CD14-positive monocyte (primary cell): ENCODE measurements around the gene TBXAS1. TPM values are rescaled to one million over a fixed set of nuclear protein-coding genes. Genes with fewer than 3 reads are reported as not detected.

Experiments used
- DNase-seq, 3 donors: peaks; one replicate each; pipeline ENCODE4 v3.0.0-alpha.2; 2011 to 2022
- H2AFZ ChIP-seq: 2 replicates; pipeline ENCODE4 v1.6.0; 2012; ENCODE audit warnings: mild to moderate bottlenecking, low read depth, low read length, inconsistent platforms; ENCODE audit not compliant: insufficient read depth, poor library complexity, severe bottlenecking
- H3K27ac ChIP-seq, 2 donors: 1 replicate in 1 of 2; 2 replicates in 1 of 2; pipeline ENCODE4 v1.5.1; 2012 to 2013; ENCODE audit warnings: low read length in 2 of 2, control low read depth in 1 of 2, inconsistent platforms in 1 of 2, low read depth in 1 of 2, mild to moderate bottlenecking in 1 of 2
- H3K27me3 ChIP-seq, 2 donors: one replicate each; pipeline versions ENCODE4 v1.6.0 to v1.6.1; 2011 to 2013; ENCODE audit warnings: low read length in 2 of 2; ENCODE audit not compliant: control insufficient read depth in 2 of 2, insufficient read depth in 2 of 2
- H3K36me3 ChIP-seq, 2 donors: replicated peaks in 1 of 2; 1 replicate in 1 of 2; 2 replicates in 1 of 2; pipeline versions ENCODE4 v1.5.1 to v1.6.1; 2012 to 2013; ENCODE audit warnings: low read length in 2 of 2, control low read depth in 1 of 2, inconsistent platforms in 1 of 2, mild to moderate bottlenecking in 1 of 2; ENCODE audit not compliant: insufficient read depth in 2 of 2, control insufficient read depth in 1 of 2
- H3K4me1 ChIP-seq, 2 donors: 1 replicate in 1 of 2; 2 replicates in 1 of 2; pipeline versions ENCODE4 v1.5.1 to v1.6.1; 2012 to 2013; ENCODE audit warnings: low read length in 2 of 2, control low read depth in 1 of 2, inconsistent platforms in 1 of 2, mild to moderate bottlenecking in 1 of 2, moderate library complexity in 1 of 2; ENCODE audit not compliant: insufficient read depth in 2 of 2, control insufficient read depth in 1 of 2
- H3K4me2 ChIP-seq: replicated peaks from 2 replicates; pipeline ENCODE3; 2012; ENCODE audit warnings: low read length, moderate library complexity, mild to moderate bottlenecking; ENCODE audit not compliant: poor library complexity, severe bottlenecking; ENCODE audit errors: extremely low read depth
- H3K4me3 ChIP-seq, 3 experiments: fragments of 200-600 bp in 1 of 3; sonication (generic) in 1 of 3; replicated peaks in 1 of 3; 1 replicate in 2 of 3; 2 replicates in 1 of 3; pipeline ENCODE4 v1.5.1; 2011 to 2013; ENCODE audit warnings: low read length in 3 of 3, mild to moderate bottlenecking in 3 of 3, control low read depth in 2 of 3, low read depth in 2 of 3, inconsistent platforms in 1 of 3, moderate library complexity in 1 of 3
- H3K79me2 ChIP-seq: 2 replicates; pipeline ENCODE4 v1.6.0; 2012; ENCODE audit warnings: mild to moderate bottlenecking, control low read depth, inconsistent platforms, low read length, moderate library complexity; ENCODE audit not compliant: insufficient read depth
- H3K9ac ChIP-seq: 2 replicates; pipeline ENCODE4 v1.6.0; 2017; ENCODE audit warnings: low read length, mild to moderate bottlenecking; ENCODE audit not compliant: insufficient read depth, poor library complexity, severe bottlenecking
- H3K9me3 ChIP-seq, 2 donors: replicated peaks in 1 of 2; 1 replicate in 1 of 2; 2 replicates in 1 of 2; pipeline versions ENCODE4 v1.5.1 to v1.6.1; 2012 to 2013; ENCODE audit warnings: low read length in 2 of 2, control low read depth in 1 of 2; ENCODE audit not compliant: control insufficient read depth in 1 of 2, insufficient read depth in 1 of 2
- H4K20me1 ChIP-seq: 2 replicates; pipeline ENCODE4 v1.6.0; 2012; ENCODE audit warnings: mild to moderate bottlenecking, low read length, control low read depth, moderate library complexity; ENCODE audit not compliant: insufficient read depth
- H3K27ac Mint-ChIP-seq, 7 donors: one replicate each; pipeline ENCODE4 v1.8.0; 2020; ENCODE audit warnings: mild to moderate bottlenecking in 7 of 7, mixed read lengths in 7 of 7, moderate library complexity in 6 of 7, inconsistent platforms in 2 of 7
- H3K27me3 Mint-ChIP-seq, 3 donors: one replicate each; pipeline ENCODE4 v1.8.0; 2021 to 2022; ENCODE audit warnings: low read depth in 3 of 3, mild to moderate bottlenecking in 3 of 3, mixed read lengths in 3 of 3, moderate library complexity in 3 of 3, inconsistent platforms in 1 of 3
- H3K36me3 Mint-ChIP-seq, 2 donors: one replicate each; pipeline ENCODE4 v1.8.0; 2020; ENCODE audit warnings: mixed read lengths in 2 of 2, inconsistent platforms in 1 of 2, mild to moderate bottlenecking in 1 of 2
- H3K4me1 Mint-ChIP-seq: one replicate; pipeline ENCODE4 v1.8.0; 2020; ENCODE audit warnings: mild to moderate bottlenecking, mixed read lengths
- H3K4me3 Mint-ChIP-seq, 2 donors: one replicate each; pipeline ENCODE4 v1.8.0; 2020; ENCODE audit warnings: mild to moderate bottlenecking in 2 of 2, mixed read lengths in 2 of 2, moderate library complexity in 1 of 2
- H3K9me3 Mint-ChIP-seq, 7 donors: one replicate each; pipeline ENCODE4 v1.8.0; 2020 to 2022; ENCODE audit warnings: mixed read lengths in 7 of 7, mild to moderate bottlenecking in 6 of 7, moderate library complexity in 6 of 7, inconsistent platforms in 2 of 7
- WGBS: methylation state at CpG from one replicate; pipeline ENCODE4 v1.1.5; 2013; ENCODE audit warnings: missing lambda C conversion rate; ENCODE audit not compliant: insufficient coverage; 5-methylcytosine and 5-hydroxymethylcytosine counted together
- intact Hi-C, 2 donors: fragments of 100-400 bp; cut with micrococcal nuclease; formaldehyde crosslinking; loops; one replicate each; pipeline versions ENCODE4 v1.15.0 to v1.15.1; 2023
- polyA plus RNA-seq, 3 donors: library from polyadenylated mRNA; depleted of rRNA in 1 of 3; unstranded in 2 of 3; stranded (reverse) in 1 of 3; fragments of 300-500 nt in 2 of 3; fragments of >200 nt in 1 of 3; fragmentation: Illumina TruSeq in 2 of 3; gene quantifications; 1 replicate in 2 of 3; 2 replicates in 1 of 3; pipeline ENCODE4 v1.2.3, GENCODE V29; 2012 to 2021
- TF ChIP-seq, protein P1 (sequence below): fragments of 200-600 bp; IDR thresholded peaks from one replicate; pipeline ENCODE4 v1.8.0; 2022; ENCODE audit warnings: antibody characterized with exemption, mild to moderate bottlenecking

Gene TBXAS1
- polyA plus RNA-seq, 3 donors, result 289 to 335 (median 298) TPM

GRCh38 chr7:140068033-140068432, 239.0 kb downstream of the TBXAS1 start:
- Histone ChIP-seq H3K9me3 (peaks cover 6 to 13% of the 10 kb centered on the region in 2 donors), H3K36me3 (no peaks in the 10 kb centered on the region), H3K4me2 (no peak overlapping the region), H3K4me3 (no peak overlapping the region), H2AFZ (no peak overlapping the region), H3K27me3 (no peaks in the 10 kb centered on the region), H3K79me2 (no peaks in the 10 kb centered on the region), H3K9ac (no peak overlapping the region), H3K27ac (no peak overlapping the region), H3K4me1 (peaks cover 5 to 7% of the 10 kb centered on the region in 2 donors), H4K20me1 (no peaks in the 10 kb centered on the region)
- peaks cover 0 to 2% of the 10 kb centered on the region in 2 donors for H3K36me3 Mint-ChIP-seq
- intact Hi-C loops, result loop anchor here in 1 of 2 donors (10.0 kb wide), 1 partner anchor 857 kb away; the partner anchor contains the start of gene BRAF
- no CpG with 5 or more reads among the region's 2 CpGs for WGBS
- DNase-seq, result no peak
- peaks cover 20 to 30% (median 25%) of the 10 kb centered on the region in 7 donors for H3K9me3 Mint-ChIP-seq
- H3K27ac Mint-ChIP-seq, result no peak overlapping the region
- H3K27me3 Mint-ChIP-seq, result peaks cover 0 to 14% (median 3%) of the 10 kb centered on the region in 3 donors
- no peak overlapping the region for H3K4me3 Mint-ChIP-seq
- TF ChIP-seq, protein P1, sequence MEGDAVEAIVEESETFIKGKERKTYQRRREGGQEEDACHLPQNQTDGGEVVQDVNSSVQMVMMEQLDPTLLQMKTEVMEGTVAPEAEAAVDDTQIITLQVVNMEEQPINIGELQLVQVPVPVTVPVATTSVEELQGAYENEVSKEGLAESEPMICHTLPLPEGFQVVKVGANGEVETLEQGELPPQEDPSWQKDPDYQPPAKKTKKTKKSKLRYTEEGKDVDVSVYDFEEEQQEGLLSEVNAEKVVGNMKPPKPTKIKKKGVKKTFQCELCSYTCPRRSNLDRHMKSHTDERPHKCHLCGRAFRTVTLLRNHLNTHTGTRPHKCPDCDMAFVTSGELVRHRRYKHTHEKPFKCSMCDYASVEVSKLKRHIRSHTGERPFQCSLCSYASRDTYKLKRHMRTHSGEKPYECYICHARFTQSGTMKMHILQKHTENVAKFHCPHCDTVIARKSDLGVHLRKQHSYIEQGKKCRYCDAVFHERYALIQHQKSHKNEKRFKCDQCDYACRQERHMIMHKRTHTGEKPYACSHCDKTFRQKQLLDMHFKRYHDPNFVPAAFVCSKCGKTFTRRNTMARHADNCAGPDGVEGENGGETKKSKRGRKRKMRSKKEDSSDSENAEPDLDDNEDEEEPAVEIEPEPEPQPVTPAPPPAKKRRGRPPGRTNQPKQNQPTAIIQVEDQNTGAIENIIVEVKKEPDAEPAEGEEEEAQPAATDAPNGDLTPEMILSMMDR, result no peak
- H3K4me1 Mint-ChIP-seq, result peaks cover 7% of the 10 kb centered on the region

DNA sequence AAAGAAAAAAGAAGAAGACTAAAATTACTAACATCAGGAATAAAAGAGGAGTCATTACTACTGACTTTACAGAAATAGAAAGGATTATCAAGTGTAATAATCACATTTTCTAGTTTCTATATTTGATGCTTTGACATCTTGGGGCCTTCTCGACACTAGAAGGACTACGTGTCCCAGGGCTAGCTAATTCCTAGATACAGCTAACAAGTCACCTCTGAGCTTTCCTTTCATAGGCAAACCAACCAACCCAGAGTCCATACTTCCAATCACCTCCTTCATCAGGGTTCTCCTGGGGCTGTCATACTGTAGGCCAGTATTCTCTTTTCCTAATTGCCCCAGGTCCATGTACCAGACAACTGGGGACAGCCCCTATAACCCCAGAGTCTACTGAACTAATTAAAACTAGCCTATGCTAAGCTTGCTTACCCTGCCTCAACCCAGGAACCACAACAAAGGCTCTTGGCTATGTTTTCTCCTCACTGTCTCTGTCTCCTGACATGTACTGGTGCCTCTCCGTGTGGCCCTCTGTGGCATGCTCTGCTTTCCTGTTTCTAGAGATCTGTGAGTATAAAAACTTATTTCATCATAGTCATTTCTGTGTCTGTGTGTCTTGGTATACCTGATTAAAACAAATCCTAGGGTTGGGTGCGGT, 240.4 kb downstream of the TBXAS1 start:
- Histone ChIP-seq H2AFZ (no peak overlapping the region), H3K27me3 (no peaks in the 10 kb centered on the region), H3K4me1 (peaks cover 3 to 4% of the 10 kb centered on the region in 2 donors), H3K36me3 (no peaks in the 10 kb centered on the region), H3K79me2 (no peaks in the 10 kb centered on the region), H3K9ac (no peak overlapping the region), H3K4me3 (no peak overlapping the region), H3K9me3 (peaks cover 6 to 13% of the 10 kb centered on the region in 2 donors), H3K27ac (no peak overlapping the region), H3K4me2 (no peak overlapping the region), H4K20me1 (no peaks in the 10 kb centered on the region)
- peaks cover 0 to 10% (median 4%) of the 10 kb centered on the region in 3 donors for H3K27me3 Mint-ChIP-seq
- whole genome bisulfite sequencing, result 100% methylated on average over 2 of the region's 4 CpGs
- peaks cover 0 to 2% of the 10 kb centered on the region in 2 donors for H3K36me3 Mint-ChIP-seq
- peaks cover 20 to 30% (median 25%) of the 10 kb centered on the region in 7 donors for H3K9me3 Mint-ChIP-seq
- DNase-seq, result no peak
- peak overlapping the region in 1 of 7 donors; percentile 57 for H3K27ac Mint-ChIP-seq
- intact Hi-C loops, result loop anchor here in 1 of 2 donors (10.0 kb wide), 1 partner anchor 855 kb away; the partner anchor contains the start of gene BRAF
- TF ChIP-seq, protein P1, result no peak
- peaks cover 4% of the 10 kb centered on the region for H3K4me1 Mint-ChIP-seq
- no peak overlapping the region for H3K4me3 Mint-ChIP-seq

Other genes with a start within 250 kb of the TBXAS1 start
- gene HIPK2, start 51.3 kb upstream of the TBXAS1 start, polyA plus RNA-seq, result 10 to 100 TPM in 1 of 3 donors, 1 to 10 TPM in 2; 1.6 to 12.1 (median 3.0) TPM
- 100 to 1,000 TPM in 1 of 3 donors, 10 to 100 TPM in 2; 16.7 to 116 (median 37.8) TPM for gene PARP12, start 233.7 kb downstream of the TBXAS1 start, polyA plus RNA-seq